ENCODE data around the gene KNSTRN. TPM values are rescaled to one million over a fixed set of nuclear protein-coding genes. Genes with fewer than 3 reads are reported as not detected.
A peak's percentile ranks its signal among the peaks of the same experiment; 100 is the strongest.

The KNSTRN gene, protein sequence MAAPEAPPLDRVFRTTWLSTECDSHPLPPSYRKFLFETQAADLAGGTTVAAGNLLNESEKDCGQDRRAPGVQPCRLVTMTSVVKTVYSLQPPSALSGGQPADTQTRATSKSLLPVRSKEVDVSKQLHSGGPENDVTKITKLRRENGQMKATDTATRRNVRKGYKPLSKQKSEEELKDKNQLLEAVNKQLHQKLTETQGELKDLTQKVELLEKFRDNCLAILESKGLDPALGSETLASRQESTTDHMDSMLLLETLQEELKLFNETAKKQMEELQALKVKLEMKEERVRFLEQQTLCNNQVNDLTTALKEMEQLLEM
- 19.9 TPM for polyA plus RNA-seq (2012; ENCODE audit: low read depth, missing spikeins)

DNA sequence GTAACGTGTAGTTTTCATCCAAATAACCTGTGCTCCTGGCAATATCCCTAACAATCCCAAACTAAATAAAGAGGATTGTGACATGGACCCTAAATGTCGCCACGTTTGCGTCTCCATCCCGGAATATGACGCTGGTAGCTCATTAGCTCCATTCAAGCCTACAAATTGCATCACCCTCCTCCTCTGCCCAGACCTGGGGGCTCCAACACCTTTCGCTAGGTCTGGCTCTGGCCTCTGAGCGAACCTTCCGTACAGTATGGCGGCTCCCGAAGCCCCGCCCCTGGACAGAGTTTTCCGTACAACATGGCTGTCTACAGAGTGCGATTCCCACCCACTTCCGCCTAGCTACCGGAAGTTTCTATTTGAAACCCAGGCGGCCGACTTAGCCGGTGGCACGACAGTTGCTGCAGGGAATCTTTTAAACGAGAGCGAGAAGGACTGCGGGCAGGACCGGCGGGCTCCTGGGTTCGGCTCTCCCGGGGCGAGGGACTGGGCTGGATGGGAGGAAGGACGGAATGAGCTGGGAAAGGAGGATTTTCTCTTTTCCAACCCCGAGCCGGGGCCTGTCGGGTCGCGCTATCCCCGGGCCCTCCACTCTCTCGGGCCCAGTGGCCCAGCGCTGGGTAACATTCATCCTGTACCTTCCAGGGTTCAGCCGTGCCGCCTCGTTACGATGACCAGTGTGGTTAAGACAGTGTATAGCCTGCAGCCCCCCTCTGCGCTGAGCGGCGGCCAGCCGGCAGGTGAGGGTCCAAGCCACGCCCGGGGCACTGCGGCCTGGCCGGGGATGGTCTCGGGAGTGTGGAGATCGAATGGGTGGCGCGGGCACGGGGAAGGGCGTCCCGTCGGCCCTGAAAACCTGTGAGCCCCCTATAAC lies at the start of gene KNSTRN:
KNSTRN (plus strand) TSS at position 142 of the 877 bp plus-strand sequence; CDS start at position 257, 115 bp downstream.
- FAIRE-seq = peak; percentile 92
- TF ChIP-seq POU2F2 (IDR thresholded peaks at IDR 0.05; ENCODE audit: low read depth, low read length) (no peak), PAX5 (IDR thresholded peaks at IDR 0.05; ENCODE audit: insufficient read depth, low read length, severe bottlenecking) (no peak), TAF1 (IDR thresholded peaks at IDR 0.05; ENCODE audit: low read depth, low read length) (peak; percentile 67; the same call in 1 of the 2 replicates), POLR2AphosphoS5 (IDR thresholded peaks at IDR 0.05; ENCODE audit: low read depth, low read length) (peak; percentile 64; the same call in 1 of the 2 replicates), POLR2A (IDR thresholded peaks at IDR 0.05; ENCODE audit: low read depth, low read length) (peak; percentile 63; the same call in 1 of the 2 replicates), SPI1 (IDR thresholded peaks at IDR 0.05; ENCODE audit: low read depth, low read length) (no peak; the same call in 1 of the 2 replicates)
- peak; percentile 87 for DNase-seq (ENCODE audit: insufficient read length, low spot score)

DNA sequence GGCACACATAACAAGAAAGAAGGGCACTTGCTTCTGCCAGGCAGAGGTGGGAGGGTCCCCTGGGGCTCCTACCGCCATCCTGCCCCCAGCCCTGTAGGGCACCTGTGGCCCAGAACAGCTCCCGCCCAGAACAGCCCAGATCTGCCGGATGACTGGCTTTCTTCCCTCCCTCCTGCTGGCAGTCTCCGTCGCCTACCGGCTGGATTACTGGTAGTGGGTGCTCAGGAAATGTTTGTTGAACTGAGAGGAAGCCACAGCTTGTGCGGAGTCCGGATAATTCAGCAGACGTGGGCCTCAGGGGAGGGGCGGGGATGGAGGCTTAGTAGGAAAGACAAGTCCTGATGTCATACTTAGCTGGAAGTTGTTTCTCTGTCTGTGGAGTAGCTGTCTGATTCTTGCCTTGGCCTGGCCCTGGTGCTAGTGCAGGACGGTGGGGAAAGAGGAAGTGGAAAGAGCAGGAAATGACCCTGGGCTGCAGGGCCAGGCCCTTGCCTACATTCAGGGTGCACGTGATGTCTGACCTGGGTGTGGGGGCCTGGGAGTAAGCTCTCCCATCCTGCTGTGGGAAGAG lies 48.5 kb upstream of the KNSTRN start:
- no peak for DNase-seq (ENCODE audit: insufficient read length, low spot score)
- FAIRE-seq = peak; percentile 69
- TF ChIP-seq SPI1 (IDR thresholded peaks at IDR 0.05; ENCODE audit: low read depth, low read length) (peak; percentile 95), POLR2A (IDR thresholded peaks at IDR 0.05; ENCODE audit: low read depth, low read length) (no peak), PAX5 (IDR thresholded peaks at IDR 0.05; ENCODE audit: insufficient read depth, low read length, severe bottlenecking) (no peak), POU2F2 (IDR thresholded peaks at IDR 0.05; ENCODE audit: low read depth, low read length) (no peak)

DNA sequence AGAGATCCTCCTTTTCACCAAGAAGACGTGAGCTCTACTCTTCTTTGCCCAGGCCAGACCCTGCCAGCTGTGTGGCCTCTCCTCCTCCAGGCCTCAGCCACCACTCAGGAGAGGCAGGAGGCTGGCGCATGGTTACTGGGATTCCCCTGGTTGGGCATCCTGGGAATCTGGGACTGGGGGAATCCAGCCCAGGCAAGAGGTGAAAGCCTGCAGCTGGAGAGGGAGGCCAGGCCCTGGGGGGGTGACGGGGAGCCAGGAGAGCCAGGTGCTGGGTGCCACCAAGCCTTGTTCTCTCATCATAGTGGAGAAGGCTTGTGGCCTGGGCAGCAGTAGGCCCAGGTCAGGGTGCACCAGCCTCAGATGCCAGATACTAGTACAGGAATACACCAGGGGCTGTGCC lies 48.0 kb upstream of the KNSTRN start:
- no peak for FAIRE-seq
- no peak for DNase-seq (ENCODE audit: insufficient read length, low spot score)
- no peak for TF ChIP-seq POLR2AphosphoS5 (IDR thresholded peaks at IDR 0.05; ENCODE audit: low read depth, low read length)
- no peak for TF ChIP-seq SPI1 (IDR thresholded peaks at IDR 0.05; ENCODE audit: low read depth, low read length)
- no peak for TF ChIP-seq POU2F2 (IDR thresholded peaks at IDR 0.05; ENCODE audit: low read depth, low read length)
- no peak for TF ChIP-seq PAX5 (IDR thresholded peaks at IDR 0.05; ENCODE audit: insufficient read depth, low read length, severe bottlenecking)
- TF ChIP-seq POLR2A (IDR thresholded peaks at IDR 0.05; ENCODE audit: low read depth, low read length) = no peak
- no peak for TF ChIP-seq TAF1 (IDR thresholded peaks at IDR 0.05; ENCODE audit: low read depth, low read length)

DNA sequence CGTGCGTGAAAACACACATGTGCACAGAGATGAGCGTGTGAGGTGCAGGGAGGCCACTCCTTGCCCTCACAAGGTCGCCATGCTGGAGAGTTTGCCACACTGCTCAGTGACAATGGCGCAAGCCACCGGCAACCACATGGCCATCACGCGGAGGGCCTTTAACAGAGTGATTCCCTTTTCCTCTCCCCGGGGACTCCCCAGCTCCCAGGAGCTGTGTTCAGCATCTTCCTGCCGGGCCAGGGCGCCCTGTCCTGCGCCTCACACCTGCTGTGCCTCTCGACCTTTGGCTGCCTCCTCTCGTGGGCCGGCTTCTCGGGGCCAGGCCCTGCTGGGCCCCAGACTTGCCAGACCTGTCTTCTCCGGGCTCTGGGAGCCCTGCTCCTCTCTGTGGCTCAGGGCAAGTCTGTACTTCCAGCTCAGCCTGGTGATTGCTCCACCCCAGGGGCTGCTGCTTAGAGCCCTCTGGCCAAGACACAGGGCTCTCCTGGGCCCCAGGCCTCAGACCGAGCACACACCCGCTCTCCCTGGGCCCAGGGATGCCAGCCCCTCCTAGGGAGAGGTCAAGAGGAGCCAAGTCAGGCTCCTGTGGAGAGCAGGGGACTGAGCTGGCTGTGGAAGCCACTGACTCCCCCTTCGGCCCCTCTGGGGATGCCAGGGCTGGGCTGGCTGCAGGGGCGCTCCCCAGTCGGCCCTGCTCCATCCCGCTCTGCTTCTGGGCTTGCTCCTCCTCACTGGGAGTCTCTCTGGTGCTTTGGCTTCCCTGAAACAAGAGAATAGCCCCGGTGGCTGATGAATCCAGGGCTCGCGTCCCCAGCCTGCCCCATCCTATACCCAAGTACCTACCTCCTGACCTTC lies 47.4 kb upstream of the KNSTRN start:
- FAIRE-seq (no peak), DNase-seq (ENCODE audit: insufficient read length, low spot score) (no peak)
- TF ChIP-seq POLR2A (IDR thresholded peaks at IDR 0.05; ENCODE audit: low read depth, low read length) (no peak), SPI1 (IDR thresholded peaks at IDR 0.05; ENCODE audit: low read depth, low read length) (no peak), PAX5 (IDR thresholded peaks at IDR 0.05; ENCODE audit: insufficient read depth, low read length, severe bottlenecking) (no peak), POU2F2 (IDR thresholded peaks at IDR 0.05; ENCODE audit: low read depth, low read length) (no peak), TAF1 (IDR thresholded peaks at IDR 0.05; ENCODE audit: low read depth, low read length) (no peak), POLR2AphosphoS5 (IDR thresholded peaks at IDR 0.05; ENCODE audit: low read depth, low read length) (no peak)

DNA sequence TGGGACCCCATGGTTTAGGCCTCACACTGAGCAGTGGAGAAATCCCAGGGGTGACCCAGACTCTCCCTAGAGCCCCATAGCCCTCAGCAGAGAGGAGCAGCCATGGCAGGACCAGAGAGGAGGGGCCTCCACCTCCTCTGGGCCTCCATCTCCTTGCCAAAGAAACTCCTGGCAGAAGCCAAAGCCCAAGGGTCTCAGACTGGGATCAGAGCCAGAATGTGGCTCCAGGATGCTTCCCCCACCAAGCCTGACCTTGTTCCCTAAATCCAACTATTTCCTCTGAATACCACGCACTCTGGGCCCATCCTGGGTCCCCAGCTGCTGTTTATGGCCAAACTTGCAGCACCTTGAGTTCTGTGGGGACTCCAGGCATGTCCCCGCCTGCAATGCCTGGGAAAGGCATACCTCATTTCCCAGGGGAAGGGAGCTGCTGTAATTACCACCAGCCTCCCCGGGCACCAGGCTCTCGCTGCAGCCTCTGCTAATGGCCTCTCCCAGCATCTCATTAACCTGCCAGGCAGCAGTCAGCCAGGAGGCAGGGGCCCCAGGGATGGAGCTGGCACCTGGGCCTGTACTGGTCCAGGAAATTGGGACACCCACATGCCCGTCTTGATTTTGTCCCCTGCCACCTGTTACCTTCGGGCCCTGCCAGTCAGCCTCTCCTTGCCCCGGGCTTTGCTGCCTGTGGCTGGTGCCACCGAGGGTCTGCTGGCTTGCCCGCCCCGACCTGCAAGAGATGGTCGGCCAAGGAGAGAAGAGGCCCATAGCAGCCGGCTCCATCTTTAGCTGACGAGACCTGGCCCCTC lies 46.4 kb upstream of the KNSTRN start:
- FAIRE-seq = no peak

DNA sequence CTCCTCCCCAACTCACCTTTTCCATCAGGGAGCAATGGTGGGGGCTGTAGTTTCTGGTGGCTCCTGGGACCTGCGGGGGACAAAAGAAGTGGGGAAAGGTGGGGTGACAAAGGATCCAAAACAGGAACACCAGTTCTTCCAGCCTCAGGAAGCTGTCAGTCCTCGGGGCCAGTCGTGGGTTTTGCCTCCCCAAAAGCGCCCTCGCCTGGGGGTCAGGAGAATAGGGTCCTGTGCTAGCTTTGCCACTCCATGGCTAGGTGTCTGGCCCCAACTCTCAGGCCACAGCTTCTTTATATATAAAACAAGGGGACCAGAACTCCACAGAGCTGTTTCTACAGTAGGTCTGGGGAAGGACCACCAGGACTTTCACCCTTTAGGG lies 45.8 kb upstream of the KNSTRN start:
- DNase-seq (ENCODE audit: insufficient read length, low spot score) (no peak), FAIRE-seq (peak; percentile 38)
- no peak for TF ChIP-seq POLR2A (IDR thresholded peaks at IDR 0.05; ENCODE audit: low read depth, low read length)
- no peak for TF ChIP-seq SPI1 (IDR thresholded peaks at IDR 0.05; ENCODE audit: low read depth, low read length)
- no peak for TF ChIP-seq POU2F2 (IDR thresholded peaks at IDR 0.05; ENCODE audit: low read depth, low read length)
- TF ChIP-seq POLR2AphosphoS5 (IDR thresholded peaks at IDR 0.05; ENCODE audit: low read depth, low read length) = no peak

More for the DNA sequence above, 46.4 kb upstream of the KNSTRN start:
- no peak for TF ChIP-seq SPI1 (IDR thresholded peaks at IDR 0.05; ENCODE audit: low read depth, low read length)
- no peak for TF ChIP-seq TAF1 (IDR thresholded peaks at IDR 0.05; ENCODE audit: low read depth, low read length)
- no peak for TF ChIP-seq POLR2A (IDR thresholded peaks at IDR 0.05; ENCODE audit: low read depth, low read length)
- TF ChIP-seq POU2F2 (IDR thresholded peaks at IDR 0.05; ENCODE audit: low read depth, low read length) = no peak
- no peak for TF ChIP-seq PAX5 (IDR thresholded peaks at IDR 0.05; ENCODE audit: insufficient read depth, low read length, severe bottlenecking)
- TF ChIP-seq POLR2AphosphoS5 (IDR thresholded peaks at IDR 0.05; ENCODE audit: low read depth, low read length) = no peak
- no peak for DNase-seq (ENCODE audit: insufficient read length, low spot score)

DNA sequence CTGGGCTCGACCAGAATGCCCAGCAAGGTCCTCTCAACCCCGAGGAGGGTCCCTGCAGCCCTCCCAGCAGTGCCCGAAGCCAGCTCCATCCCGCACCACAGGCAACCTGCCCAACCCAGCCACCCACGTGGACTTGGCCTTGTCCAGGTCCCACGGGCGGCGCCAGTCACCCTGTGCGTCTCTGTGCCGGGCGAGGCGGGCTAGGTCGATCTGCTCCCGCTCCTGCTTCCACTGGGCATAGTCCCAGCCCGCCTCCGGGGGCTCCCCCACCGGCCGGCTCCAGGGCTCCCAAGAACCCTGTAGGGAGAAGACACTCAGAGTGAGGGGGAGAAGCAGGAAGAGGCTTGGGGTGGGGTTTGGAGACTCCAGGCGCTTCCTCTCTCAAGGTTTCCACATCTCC lies 44.9 kb upstream of the KNSTRN start:
- no peak for DNase-seq (ENCODE audit: insufficient read length, low spot score)
- no peak for FAIRE-seq
- TF ChIP-seq POU2F2 (IDR thresholded peaks at IDR 0.05; ENCODE audit: low read depth, low read length) (no peak), POLR2AphosphoS5 (IDR thresholded peaks at IDR 0.05; ENCODE audit: low read depth, low read length) (no peak), PAX5 (IDR thresholded peaks at IDR 0.05; ENCODE audit: insufficient read depth, low read length, severe bottlenecking) (no peak), SPI1 (IDR thresholded peaks at IDR 0.05; ENCODE audit: low read depth, low read length) (no peak), TAF1 (IDR thresholded peaks at IDR 0.05; ENCODE audit: low read depth, low read length) (no peak), POLR2A (IDR thresholded peaks at IDR 0.05; ENCODE audit: low read depth, low read length) (no peak)
